ENCODE results near the gene ADAMTSL5.
"Not testable (repeated sequence)": the region's sequence is repeated elsewhere in the genome, so short reads cannot be mapped to it uniquely, and the experiment has no call there.

The ADAMTSL5 gene

GRCh38 chr19:1502433-1503088, 10.3 kb downstream of the ADAMTSL5 start (continued):
- TF ChIP-seq ISL1 (CRISPR knock-in tag; IDR thresholded peaks at IDR 0.05) (no peak), PATZ1 (CRISPR knock-in tag; IDR thresholded peaks at IDR 0.05; ENCODE audit: borderline replicate concordance) (no peak), ZNF8 (CRISPR knock-in tag; IDR thresholded peaks at IDR 0.05) (no peak), TCF4 (CRISPR knock-in tag; IDR thresholded peaks at IDR 0.05; ENCODE audit: borderline replicate concordance) (no peak), ZC3H10 (CRISPR knock-in tag; IDR thresholded peaks at IDR 0.05) (no peak), CSDC2 (CRISPR knock-in tag; IDR thresholded peaks at IDR 0.05) (no peak), RARB (CRISPR knock-in tag; IDR thresholded peaks at IDR 0.05) (no peak)

- no peak for TF ChIP-seq ZC3H10 (CRISPR knock-in tag; IDR thresholded peaks at IDR 0.05)
- no peak for TF ChIP-seq ZNF70 (CRISPR knock-in tag; IDR thresholded peaks at IDR 0.05)
- no peak for TF ChIP-seq BACH2 (CRISPR knock-in tag; IDR thresholded peaks at IDR 0.05; ENCODE audit: borderline replicate concordance)
- no peak for TF ChIP-seq PATZ1 (CRISPR knock-in tag; IDR thresholded peaks at IDR 0.05; ENCODE audit: borderline replicate concordance)
- no peak for TF ChIP-seq TCF4 (CRISPR knock-in tag; IDR thresholded peaks at IDR 0.05; ENCODE audit: borderline replicate concordance)
- TF ChIP-seq TOX (CRISPR knock-in tag; IDR thresholded peaks at IDR 0.05; ENCODE audit: borderline replicate concordance) = no peak
- TF ChIP-seq GLIS3 (CRISPR knock-in tag; IDR thresholded peaks at IDR 0.05) = no peak
- no peak for TF ChIP-seq CSDC2 (CRISPR knock-in tag; IDR thresholded peaks at IDR 0.05)
- TF ChIP-seq ESRRG (CRISPR knock-in tag; IDR thresholded peaks at IDR 0.05) = no peak
- TF ChIP-seq ZFP3 (CRISPR knock-in tag; IDR thresholded peaks at IDR 0.05) = no peak
- TF ChIP-seq POU6F1 (CRISPR knock-in tag; IDR thresholded peaks at IDR 0.05; ENCODE audit: borderline replicate concordance, low read depth) = no peak
- no peak for TF ChIP-seq ZNF8 (CRISPR knock-in tag; IDR thresholded peaks at IDR 0.05)
- no peak for TF ChIP-seq SNAI2 (CRISPR knock-in tag; IDR thresholded peaks at IDR 0.05)
- no peak for TF ChIP-seq OSR1 (CRISPR knock-in tag; IDR thresholded peaks at IDR 0.05)
- no peak for TF ChIP-seq PPARA (CRISPR knock-in tag; IDR thresholded peaks at IDR 0.05; ENCODE audit: borderline replicate concordance)
- no peak for TF ChIP-seq CSRNP3 (CRISPR knock-in tag; IDR thresholded peaks at IDR 0.05)
- no peak for TF ChIP-seq ARNTL (CRISPR knock-in tag; IDR thresholded peaks at IDR 0.05; ENCODE audit: borderline replicate concordance, low read depth)
- no peak for TF ChIP-seq CREB5 (CRISPR knock-in tag; IDR thresholded peaks at IDR 0.05; ENCODE audit: low read depth)
- no peak for ATAC-seq
Observed at GRCh38 chr19:1501200-1501595, 11.6 kb downstream of the ADAMTSL5 start.

- not testable (repeated sequence) for ATAC-seq
Observed at GRCh38 chr19:1499231-1499630, 13.6 kb downstream of the ADAMTSL5 start.
